ENCODE data around the gene SIT1.

- TF ChIP-seq ZFP30 (CRISPR knock-in tag; IDR thresholded peaks at IDR 0.05) (no peak), ESRRG (CRISPR knock-in tag; IDR thresholded peaks at IDR 0.05) (no peak), ISL1 (CRISPR knock-in tag; IDR thresholded peaks at IDR 0.05) (no peak), PPARA (CRISPR knock-in tag; IDR thresholded peaks at IDR 0.05; ENCODE audit: borderline replicate concordance) (no peak), ARNTL (CRISPR knock-in tag; IDR thresholded peaks at IDR 0.05; ENCODE audit: borderline replicate concordance, low read depth) (no peak), ZFP3 (CRISPR knock-in tag; IDR thresholded peaks at IDR 0.05) (no peak), RARB (CRISPR knock-in tag; IDR thresholded peaks at IDR 0.05) (no peak), BACH2 (CRISPR knock-in tag; IDR thresholded peaks at IDR 0.05; ENCODE audit: borderline replicate concordance) (no peak), TOX (CRISPR knock-in tag; IDR thresholded peaks at IDR 0.05; ENCODE audit: borderline replicate concordance) (no peak), POU6F1 (CRISPR knock-in tag; IDR thresholded peaks at IDR 0.05; ENCODE audit: borderline replicate concordance, low read depth) (no peak), ZNF565 (CRISPR knock-in tag; conservative IDR thresholded peaks at IDR 0.05; ENCODE audit: low read depth) (no peak)
Observed at GRCh38 chr9:35660966-35661415, 10.3 kb upstream of the SIT1 start.
